ENCODE measurements around the gene ARMC8.

GRCh38 chr3:138336454-138336999, 149.4 kb downstream of the ARMC8 start:
- TF ChIP-seq CTCF (IDR thresholded peaks at IDR 0.05) (no peak), POLR2A (IDR thresholded peaks at IDR 0.05) (no peak)
